Kidney tubule cell (primary cell): Measurements from ENCODE around the gene NAV2.

Source experiments
- DNase-seq: peaks from one replicate; pipeline ENCODE4 v3.0.0-alpha.2; 2018; ENCODE audit warnings: low spot score

Gene NAV2

GRCh38 chr11:20038412-20038811 is 325.8 kb downstream of the NAV2 start:
- peak; percentile 22 for DNase-seq

GRCh38 chr11:20038972-20039371 is 326.3 kb downstream of the NAV2 start:
- peak; percentile 67 for DNase-seq

GRCh38 chr11:20041499-20041898 is 328.9 kb downstream of the NAV2 start:
- DNase-seq: peak; percentile 78

- peak; percentile 65 for DNase-seq
Observed at GRCh38 chr11:20042045-20042639, 329.5 kb downstream of the NAV2 start.

- DNase-seq: no peak
Observed at GRCh38 chr11:20042811-20043341, 330.2 kb downstream of the NAV2 start.

GRCh38 chr11:20043992-20044391 is 331.4 kb downstream of the NAV2 start:
- DNase-seq: no peak

GRCh38 chr11:20045098-20045688 is 332.6 kb downstream of the NAV2 start:
- no peak for DNase-seq

GRCh38 chr11:20046416-20046815 is 333.8 kb downstream of the NAV2 start:
- DNase-seq: no peak

- no peak for DNase-seq
Observed at GRCh38 chr11:20047006-20047768, 334.6 kb downstream of the NAV2 start.

GRCh38 chr11:20047769-20048154 is 335.1 kb downstream of the NAV2 start:
- DNase-seq: no peak

GRCh38 chr11:20048246-20048645 is 335.6 kb downstream of the NAV2 start:
- no peak for DNase-seq

GRCh38 chr11:20048707-20049106 is 336.1 kb downstream of the NAV2 start:
- DNase-seq: no peak

- no peak for DNase-seq
Observed at GRCh38 chr11:20049231-20049630, 336.6 kb downstream of the NAV2 start.

- DNase-seq: no peak
Observed at GRCh38 chr11:20050048-20050447, 337.4 kb downstream of the NAV2 start.

GRCh38 chr11:20050551-20051333 is 338.1 kb downstream of the NAV2 start:
- DNase-seq: no peak

- no peak for DNase-seq
Observed at GRCh38 chr11:20051469-20052399, 339.1 kb downstream of the NAV2 start.

GRCh38 chr11:20053572-20053971 is 340.9 kb downstream of the NAV2 start:
- DNase-seq: no peak

- DNase-seq: no peak
Observed at GRCh38 chr11:20054584-20054983, 341.9 kb downstream of the NAV2 start.

- DNase-seq: no peak
Observed at GRCh38 chr11:20055312-20055711, 342.7 kb downstream of the NAV2 start.

- DNase-seq: no peak
Observed at GRCh38 chr11:20056109-20056949, 343.7 kb downstream of the NAV2 start.
